Stimulated activated naive CD4-positive, alpha-beta T cell treated with Interleukin-2 at 50 U/mL for 16 hours (primary cell): ENCODE results near the gene IREB2.
"Not testable (repeated sequence)": the region's sequence is repeated elsewhere in the genome, so short reads cannot be mapped to it uniquely, and the experiment has no call there.

ENCODE experiments used
- DNase-seq: peaks from one replicate; lab custom pipeline; 2025; lab: John Stamatoyannopoulos, UW

The IREB2 gene

GRCh38 chr15:78481917-78482316 is 43.9 kb downstream of the IREB2 start:
- no peak for DNase-seq

DNA sequence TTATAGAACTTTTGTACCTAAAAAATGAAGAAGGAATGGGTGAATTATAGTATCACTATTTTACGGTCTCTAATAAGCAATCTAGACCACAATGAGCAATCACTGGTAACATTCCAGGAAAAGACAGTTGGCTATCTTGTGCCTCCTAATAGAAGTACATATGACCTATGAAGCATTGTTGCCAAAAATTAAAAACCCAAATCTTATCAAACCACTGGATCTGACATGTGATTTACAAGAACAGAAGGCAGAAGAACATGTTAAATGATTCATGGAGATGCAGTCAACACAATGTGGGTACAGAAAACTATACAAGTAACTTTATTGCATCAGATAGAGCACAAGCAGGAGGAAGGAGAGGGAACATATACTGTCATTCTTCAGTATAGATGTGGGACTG is 54.9 kb downstream of the IREB2 start:
- DNase-seq = no peak

- DNase-seq = no peak
Observed at GRCh38 chr15:78501857-78502256, 63.8 kb downstream of the IREB2 start.

- DNase-seq = no peak
Observed at GRCh38 chr15:78502641-78503040, 64.6 kb downstream of the IREB2 start.

- DNase-seq = peak; percentile 69
Observed at GRCh38 chr15:78506971-78507830, 69.2 kb downstream of the IREB2 start, which contains the start of gene HYKK. HYKK (plus strand) TSS chr15:78507577; CDS start chr15:78513089, 5,512 bp downstream.

- no peak for DNase-seq
Observed at GRCh38 chr15:78507831-78508160, 69.8 kb downstream of the IREB2 start.

DNA sequence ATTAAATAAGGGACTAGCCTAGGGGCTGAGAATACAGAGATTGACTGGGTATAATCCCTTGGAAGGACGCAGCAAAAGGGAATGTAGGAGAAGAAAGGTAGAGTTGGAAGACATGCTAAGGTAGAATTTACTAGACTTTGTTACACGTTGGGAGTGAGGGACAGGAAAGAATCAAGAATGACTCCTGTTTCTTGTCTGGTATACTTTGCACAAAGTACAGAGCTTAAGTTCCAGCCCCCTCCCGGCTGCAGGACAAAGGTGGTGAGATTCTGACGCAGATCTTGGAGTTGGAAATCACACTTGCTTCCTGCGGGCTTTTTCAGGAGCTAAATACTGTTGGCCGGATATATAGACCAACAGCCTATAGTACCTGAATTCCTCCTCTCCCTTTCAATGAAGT is 70.3 kb downstream of the IREB2 start:
- DNase-seq = no peak

- no peak for DNase-seq
Observed at GRCh38 chr15:78509726-78510312, 71.8 kb downstream of the IREB2 start.

DNA sequence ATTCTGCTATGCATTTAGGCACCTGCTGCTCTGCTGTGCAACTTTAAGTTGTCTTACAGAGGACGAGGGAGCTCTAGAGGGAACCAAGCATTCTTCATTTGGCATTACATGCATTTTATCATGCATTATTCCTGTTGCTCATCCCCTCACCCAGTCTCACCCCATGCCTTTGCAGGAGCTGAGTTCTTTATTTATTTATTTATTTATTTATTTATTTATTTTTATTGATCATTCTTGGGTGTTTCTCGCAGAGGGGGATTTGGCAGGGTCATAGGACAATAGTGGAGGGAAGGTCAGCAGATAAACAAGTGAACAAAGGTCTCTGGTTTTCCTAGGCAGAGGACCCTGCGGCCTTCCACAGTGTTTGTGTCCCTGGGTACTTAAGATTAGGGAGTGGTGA is 82.0 kb downstream of the IREB2 start:
- not testable (repeated sequence) for DNase-seq

- DNase-seq = no peak
Observed at GRCh38 chr15:78524230-78524629, 86.2 kb downstream of the IREB2 start.

DNA sequence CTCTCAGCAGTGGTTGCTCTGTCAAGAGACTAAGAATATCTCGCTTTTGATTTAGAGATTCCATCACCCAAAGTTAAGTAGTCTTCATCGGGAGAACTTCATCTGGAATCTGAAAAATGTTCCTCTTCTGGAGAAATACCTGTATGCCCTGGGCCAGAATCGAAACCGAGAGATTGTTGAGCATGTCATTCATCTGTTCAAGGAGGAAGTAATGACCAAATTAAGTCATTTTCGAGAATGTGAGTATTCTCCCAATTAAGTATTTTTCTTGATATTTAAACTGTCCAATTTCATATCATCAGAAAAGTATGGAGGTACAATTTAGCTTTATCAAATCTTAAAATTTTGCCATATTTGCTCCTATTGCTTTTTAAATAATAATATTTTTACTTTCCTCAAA is 89.3 kb downstream of the IREB2 start:
- no peak for DNase-seq

GRCh38 chr15:78533331-78533730 is 95.3 kb downstream of the IREB2 start:
- DNase-seq = no peak

DNA sequence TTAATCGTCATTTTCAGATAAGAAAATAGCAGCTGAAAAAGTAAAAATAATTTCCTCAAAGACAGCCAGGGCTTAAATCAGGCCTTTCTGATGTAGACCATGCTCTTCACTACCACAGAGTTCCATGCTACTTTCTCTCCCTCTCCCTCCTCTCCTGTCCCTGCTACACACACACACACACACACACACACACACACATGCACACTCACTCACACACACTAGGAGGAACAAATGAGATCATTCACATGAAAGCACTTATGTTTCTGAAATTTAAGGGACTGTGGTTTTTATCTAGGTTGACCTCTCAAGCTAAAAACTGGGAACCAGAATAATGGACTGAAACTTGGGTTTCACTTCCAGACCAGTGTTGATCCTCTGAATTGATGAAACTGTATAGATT is 98.1 kb downstream of the IREB2 start:
- DNase-seq = no peak

- DNase-seq = no peak
Observed at GRCh38 chr15:78537266-78537905, 99.4 kb downstream of the IREB2 start.

GRCh38 chr15:78538358-78538757 is 100.3 kb downstream of the IREB2 start:
- DNase-seq = no peak

DNA sequence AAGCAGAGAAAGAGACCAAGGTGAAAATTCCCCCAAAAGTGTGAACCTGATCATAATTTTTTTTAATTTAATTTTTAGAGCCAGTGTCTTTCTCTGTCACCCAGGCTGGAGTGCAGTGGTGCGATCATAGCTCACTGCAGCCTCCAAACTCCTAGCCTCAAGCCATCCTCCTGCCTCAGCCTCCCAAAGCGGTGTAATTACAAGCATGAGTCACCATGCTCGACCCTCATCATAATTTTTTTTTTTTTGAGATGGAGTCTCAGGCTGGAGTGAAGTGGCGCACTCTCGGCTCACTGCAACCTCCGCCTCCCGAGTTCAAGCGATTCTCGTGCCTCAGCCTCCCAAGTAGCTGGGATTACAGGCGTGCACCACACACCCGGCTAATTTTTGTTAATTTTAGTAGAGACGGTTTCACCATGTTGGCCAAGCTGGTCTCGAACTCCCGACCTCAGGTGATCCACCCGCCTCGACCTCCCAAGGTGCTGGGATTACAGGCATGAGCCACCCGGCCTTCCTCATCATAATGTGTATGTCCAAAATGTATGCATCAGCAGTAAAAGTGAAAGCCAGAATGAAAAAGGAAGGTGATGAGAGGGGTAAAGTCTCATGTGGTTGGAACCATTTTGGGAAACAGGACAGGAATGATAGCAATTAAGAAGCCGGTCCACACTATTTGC is 101.6 kb downstream of the IREB2 start:
- not testable (repeated sequence) for DNase-seq

- DNase-seq = peak; percentile 89
Observed at GRCh38 chr15:78540141-78540870, 102.3 kb downstream of the IREB2 start, which contains the start of gene PSMA4. PSMA4 (plus strand) TSS chr15:78540444; CDS start chr15:78541928, 1,484 bp downstream.

DNA sequence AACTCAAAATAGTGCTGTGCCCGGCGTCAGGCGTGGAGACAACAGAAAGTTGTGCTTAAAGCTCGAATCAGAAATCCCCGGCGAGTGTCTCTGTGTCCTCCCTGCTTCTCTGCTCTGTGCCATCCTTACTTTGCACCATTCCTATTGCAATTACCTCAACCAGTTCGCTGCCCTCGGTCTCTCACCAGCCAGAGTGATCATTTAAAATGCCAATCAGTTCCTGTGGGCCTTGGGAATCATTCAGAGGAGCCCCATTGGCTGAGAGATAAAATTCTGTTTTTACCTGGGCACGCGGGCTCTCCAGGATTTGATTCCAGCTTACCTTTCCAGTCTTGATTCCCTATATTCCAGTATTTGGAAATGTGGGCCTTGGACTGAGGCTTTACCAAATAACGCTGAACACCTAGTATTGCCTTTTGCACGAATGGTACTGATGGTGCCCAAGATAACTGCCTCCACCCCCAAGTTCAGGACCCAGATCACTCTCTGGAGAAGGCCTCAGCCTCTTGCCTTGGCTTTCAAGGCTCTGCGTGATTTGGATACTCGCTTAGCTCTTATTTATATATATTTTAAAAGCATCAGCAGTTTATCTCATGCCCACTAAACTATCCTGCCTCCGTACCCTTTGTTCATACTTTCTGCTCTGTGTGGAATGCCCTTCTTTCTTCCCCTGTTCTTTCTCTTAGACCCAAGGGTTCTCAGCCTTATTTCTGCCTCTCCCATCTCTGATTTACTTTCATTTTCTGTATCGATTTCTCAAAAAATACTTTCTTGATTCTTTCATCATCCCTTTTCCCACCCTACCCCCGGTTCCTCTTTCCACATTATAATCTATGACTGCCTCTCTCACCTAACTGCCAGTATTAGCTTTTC is 103.1 kb downstream of the IREB2 start:
- DNase-seq = no peak

DNA sequence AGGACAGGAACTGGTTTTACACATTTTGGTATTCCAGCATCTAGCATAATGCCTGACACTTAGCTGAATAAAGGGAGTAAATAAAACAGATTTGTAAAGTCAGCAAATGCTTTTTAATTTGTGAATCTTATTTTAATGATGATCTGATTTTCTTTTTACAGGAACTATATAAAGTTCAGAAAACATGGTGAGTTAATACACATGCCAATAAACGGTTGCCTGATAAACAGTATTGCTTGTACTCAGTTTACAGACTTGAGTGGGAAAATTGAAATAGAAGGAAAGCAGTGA is 103.7 kb downstream of the IREB2 start:
- no peak for DNase-seq

GRCh38 chr15:78542647-78543046 is 104.6 kb downstream of the IREB2 start:
- DNase-seq = no peak

DNA sequence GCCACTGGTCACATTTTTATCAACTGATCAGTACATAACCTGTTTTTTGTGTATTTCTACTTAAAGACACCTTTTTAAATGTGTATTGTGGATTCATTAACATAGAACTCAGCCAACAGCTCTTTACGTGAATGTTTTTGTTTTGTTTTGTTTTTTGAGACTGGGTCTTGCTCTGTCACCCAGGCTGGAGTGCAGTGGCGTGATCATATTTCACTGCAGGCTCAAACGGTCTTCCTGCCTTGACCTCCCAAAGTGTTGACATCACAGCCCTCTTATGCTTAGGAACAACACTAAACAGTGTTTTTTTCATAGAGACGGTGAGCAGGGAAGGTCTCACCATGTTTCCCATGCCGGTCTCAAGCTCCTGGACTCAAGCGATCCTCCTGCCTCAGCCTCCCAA is 112.2 kb downstream of the IREB2 start:
- no peak for DNase-seq
